ENCODE measurements around the gene RNF213. TPM values are rescaled to one million over a fixed set of nuclear protein-coding genes. Genes with fewer than 3 reads are reported as not detected.
"Not testable (repeated sequence)": the region's sequence is repeated elsewhere in the genome, so short reads cannot be mapped to it uniquely, and the experiment has no call there.

The RNF213 gene
- total and polyA plus RNA-seq, 2 donors (not counting 1 experiment from before 2014, with no cell fraction given) = 36.8 to 245 TPM

DNA sequence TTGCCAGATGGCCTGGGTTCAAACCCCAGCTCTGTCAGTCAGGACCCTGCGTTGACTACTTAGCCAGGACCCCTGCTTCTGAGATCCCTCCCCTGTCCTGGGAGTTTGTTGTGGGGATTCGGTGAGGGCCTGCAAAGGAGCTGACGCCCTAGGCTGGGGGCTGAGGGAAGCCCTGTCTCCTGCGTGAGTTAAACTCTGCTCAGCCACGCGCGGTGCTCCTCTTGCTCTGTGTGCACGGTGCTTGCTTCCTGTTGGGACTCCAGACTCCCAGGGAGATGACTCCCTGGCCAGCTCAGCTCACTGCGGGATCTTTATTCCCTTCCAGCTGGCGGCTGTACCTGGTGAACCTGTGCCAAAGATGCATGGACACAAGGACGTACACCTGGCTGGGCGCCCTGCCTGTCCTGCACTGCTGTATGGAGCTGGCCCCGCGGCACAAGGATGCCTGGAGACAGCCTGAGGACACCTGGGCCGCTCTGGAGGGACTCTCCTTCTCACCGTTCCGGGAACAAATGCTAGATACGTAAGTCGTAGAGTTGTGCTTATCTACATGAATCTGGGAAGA is 37.4 kb downstream of the RNF213 start:
- DNase-seq (ENCODE audit: low read depth in 2 of 2) = no peak
- no peaks in the 10 kb centered on the region for H3K9me3 ChIP-seq (ENCODE audit: control insufficient read depth, insufficient read depth, low read depth, low read length)
- no peak overlapping the region for H3K4me3 ChIP-seq (replicated peaks in 1 of 4; ENCODE audit: control extremely low read depth in 1 of 4, insufficient read depth in 1 of 4, low read depth in 3 of 4, low read length in 4 of 4)
- H3K4me2 ChIP-seq (ENCODE audit: extremely low read depth, insufficient read depth, low read length) = no peak overlapping the region
- H3K9ac ChIP-seq (ENCODE audit: insufficient read depth, low read length) = no peak overlapping the region
- peaks cover 28% of the 10 kb centered on the region for H3K36me3 ChIP-seq (ENCODE audit: control insufficient read depth, insufficient read depth, low read length)
- H3K27ac ChIP-seq (ENCODE audit: insufficient read depth, low read length) = no peak overlapping the region
- H3K27me3 ChIP-seq (ENCODE audit: control insufficient read depth, insufficient read depth, low read length) = no peaks in the 10 kb centered on the region
- H2AFZ ChIP-seq (ENCODE audit: low read length) = no peak overlapping the region
- no peaks in the 10 kb centered on the region for H3K79me2 ChIP-seq (ENCODE audit: control insufficient read depth, insufficient read depth, low read length)
- no peak for TF ChIP-seq EZH2 (IDR thresholded peaks at IDR 0.05; ENCODE audit: low read length, missing control alignments)
- TF ChIP-seq, protein P1, sequence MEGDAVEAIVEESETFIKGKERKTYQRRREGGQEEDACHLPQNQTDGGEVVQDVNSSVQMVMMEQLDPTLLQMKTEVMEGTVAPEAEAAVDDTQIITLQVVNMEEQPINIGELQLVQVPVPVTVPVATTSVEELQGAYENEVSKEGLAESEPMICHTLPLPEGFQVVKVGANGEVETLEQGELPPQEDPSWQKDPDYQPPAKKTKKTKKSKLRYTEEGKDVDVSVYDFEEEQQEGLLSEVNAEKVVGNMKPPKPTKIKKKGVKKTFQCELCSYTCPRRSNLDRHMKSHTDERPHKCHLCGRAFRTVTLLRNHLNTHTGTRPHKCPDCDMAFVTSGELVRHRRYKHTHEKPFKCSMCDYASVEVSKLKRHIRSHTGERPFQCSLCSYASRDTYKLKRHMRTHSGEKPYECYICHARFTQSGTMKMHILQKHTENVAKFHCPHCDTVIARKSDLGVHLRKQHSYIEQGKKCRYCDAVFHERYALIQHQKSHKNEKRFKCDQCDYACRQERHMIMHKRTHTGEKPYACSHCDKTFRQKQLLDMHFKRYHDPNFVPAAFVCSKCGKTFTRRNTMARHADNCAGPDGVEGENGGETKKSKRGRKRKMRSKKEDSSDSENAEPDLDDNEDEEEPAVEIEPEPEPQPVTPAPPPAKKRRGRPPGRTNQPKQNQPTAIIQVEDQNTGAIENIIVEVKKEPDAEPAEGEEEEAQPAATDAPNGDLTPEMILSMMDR (conservative IDR thresholded peaks at IDR 0.05 in 1 of 2, IDR thresholded peaks at IDR 0.05 in 1 of 2; ENCODE audit: low read depth in 1 of 2, low read length in 2 of 2) = no peak
- no peaks in the 10 kb centered on the region for H3K4me1 ChIP-seq (ENCODE audit: control insufficient read depth, extremely low read depth, insufficient read depth, low read length)
- H4K20me1 ChIP-seq (ENCODE audit: control insufficient read depth, extremely low read depth, insufficient read depth, low read length) = no peaks in the 10 kb centered on the region

DNA sequence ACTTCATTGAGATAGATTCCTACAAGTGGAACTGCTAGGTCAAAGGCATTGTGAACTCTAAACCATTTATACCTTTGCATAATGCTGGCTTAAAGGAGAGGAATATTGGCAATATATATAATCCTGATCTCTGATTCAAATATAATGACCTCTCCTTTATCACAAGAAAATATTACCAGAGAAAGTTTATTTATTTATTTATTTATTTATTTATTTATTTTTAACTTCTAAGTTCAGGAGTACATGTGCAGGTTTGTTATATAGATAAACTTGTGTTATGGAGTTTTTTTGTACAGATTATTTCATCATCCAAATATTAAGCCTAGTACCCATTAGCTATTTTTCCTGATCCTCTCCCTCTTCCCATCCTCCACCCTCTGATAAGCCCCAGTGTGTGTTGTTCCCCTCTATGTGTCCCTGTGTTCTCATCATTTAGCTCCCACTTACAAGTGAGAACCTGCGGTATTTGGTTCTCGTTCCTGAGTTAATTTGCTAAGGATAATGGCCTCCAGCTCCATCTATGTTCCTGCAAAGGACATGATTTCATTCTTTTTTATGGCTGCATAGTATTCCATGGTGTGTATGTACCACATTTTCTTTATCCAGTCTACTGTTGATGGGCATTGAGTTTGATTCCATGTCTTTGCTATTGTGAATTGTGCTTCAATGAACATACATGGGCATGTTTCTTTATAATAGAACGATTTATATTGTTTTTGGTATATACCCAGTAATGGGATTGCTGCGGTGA is 38.9 kb downstream of the RNF213 start:
- DNase-seq (ENCODE audit: low read depth in 2 of 2); H3K27me3 ChIP-seq (ENCODE audit: control insufficient read depth, insufficient read depth, low read length); H3K4me3 ChIP-seq (replicated peaks in 1 of 4; ENCODE audit: control extremely low read depth in 1 of 4, insufficient read depth in 1 of 4, low read depth in 3 of 4, low read length in 4 of 4); H3K4me2 ChIP-seq (ENCODE audit: extremely low read depth, insufficient read depth, low read length); H4K20me1 ChIP-seq (ENCODE audit: control insufficient read depth, extremely low read depth, insufficient read depth, low read length); H2AFZ ChIP-seq (ENCODE audit: low read length); H3K9ac ChIP-seq (ENCODE audit: insufficient read depth, low read length); H3K9me3 ChIP-seq (ENCODE audit: control insufficient read depth, insufficient read depth, low read depth, low read length); H3K4me1 ChIP-seq (ENCODE audit: control insufficient read depth, extremely low read depth, insufficient read depth, low read length); H3K79me2 ChIP-seq (ENCODE audit: control insufficient read depth, insufficient read depth, low read length); H3K27ac ChIP-seq (ENCODE audit: insufficient read depth, low read length): not testable (repeated sequence)
- peaks cover 23% of the 10 kb centered on the region for H3K36me3 ChIP-seq (ENCODE audit: control insufficient read depth, insufficient read depth, low read length)

DNA sequence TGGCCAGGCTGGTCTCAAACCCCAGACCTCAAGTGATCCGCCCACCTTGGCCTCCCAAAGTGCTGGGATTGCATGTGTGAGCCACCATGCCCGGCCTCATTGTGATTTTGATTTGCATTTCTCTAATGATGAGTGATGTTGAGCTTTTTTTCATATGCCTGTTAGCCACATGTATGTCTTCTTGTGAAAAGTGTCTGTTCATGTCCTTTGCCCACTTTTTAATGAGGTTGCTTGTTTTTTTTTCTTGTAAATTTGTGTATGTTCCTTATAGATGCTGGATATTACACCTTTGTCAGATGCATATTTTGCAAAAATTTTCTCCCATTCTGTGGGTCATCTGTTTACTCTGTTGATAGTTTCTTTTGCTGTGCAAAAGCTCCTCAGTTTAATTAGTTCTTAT is 40.1 kb downstream of the RNF213 start:
- not testable (repeated sequence) for H3K27me3 ChIP-seq (ENCODE audit: control insufficient read depth, insufficient read depth, low read length); H3K4me2 ChIP-seq (ENCODE audit: extremely low read depth, insufficient read depth, low read length); DNase-seq (ENCODE audit: low read depth in 2 of 2); H3K4me1 ChIP-seq (ENCODE audit: control insufficient read depth, extremely low read depth, insufficient read depth, low read length); H2AFZ ChIP-seq (ENCODE audit: low read length); H3K9me3 ChIP-seq (ENCODE audit: control insufficient read depth, insufficient read depth, low read depth, low read length); H3K9ac ChIP-seq (ENCODE audit: insufficient read depth, low read length); H3K4me3 ChIP-seq (replicated peaks in 1 of 4; ENCODE audit: control extremely low read depth in 1 of 4, insufficient read depth in 1 of 4, low read depth in 3 of 4, low read length in 4 of 4); H3K27ac ChIP-seq (ENCODE audit: insufficient read depth, low read length); H3K79me2 ChIP-seq (ENCODE audit: control insufficient read depth, insufficient read depth, low read length); H4K20me1 ChIP-seq (ENCODE audit: control insufficient read depth, extremely low read depth, insufficient read depth, low read length)
- H3K36me3 ChIP-seq (ENCODE audit: control insufficient read depth, insufficient read depth, low read length) = peaks cover 15% of the 10 kb centered on the region

DNA sequence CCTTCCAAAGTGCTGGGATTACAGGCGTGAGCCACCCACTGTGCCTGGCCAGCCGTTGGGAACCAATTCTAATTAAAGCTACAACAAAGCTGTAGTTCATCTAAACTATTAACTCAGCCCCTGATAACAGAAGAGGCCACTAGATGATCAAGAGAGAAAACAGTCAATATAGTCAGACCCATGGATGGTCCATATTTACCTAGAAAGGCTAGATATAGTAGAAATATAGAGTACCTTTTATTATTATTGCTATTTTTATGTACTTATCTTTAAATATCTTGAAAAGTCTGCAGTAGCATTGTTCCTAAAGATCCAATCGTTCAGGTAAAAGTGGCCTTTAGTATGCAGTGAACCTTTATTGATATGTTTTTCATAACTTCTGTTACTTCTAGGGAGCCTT is 43.2 kb downstream of the RNF213 start:
- Histone ChIP-seq H3K9me3 (ENCODE audit: control insufficient read depth, insufficient read depth, low read depth, low read length) (no peaks in the 10 kb centered on the region), H3K27me3 (ENCODE audit: control insufficient read depth, insufficient read depth, low read length) (no peaks in the 10 kb centered on the region), H3K4me3 (replicated peaks in 1 of 4; ENCODE audit: control extremely low read depth in 1 of 4, insufficient read depth in 1 of 4, low read depth in 3 of 4, low read length in 4 of 4) (no peak overlapping the region), H3K27ac (ENCODE audit: insufficient read depth, low read length) (no peak overlapping the region), H4K20me1 (ENCODE audit: control insufficient read depth, extremely low read depth, insufficient read depth, low read length) (no peaks in the 10 kb centered on the region), H3K4me2 (ENCODE audit: extremely low read depth, insufficient read depth, low read length) (no peak overlapping the region), H2AFZ (ENCODE audit: low read length) (no peak overlapping the region), H3K9ac (ENCODE audit: insufficient read depth, low read length) (no peak overlapping the region), H3K36me3 (ENCODE audit: control insufficient read depth, insufficient read depth, low read length) (peaks cover 14% of the 10 kb centered on the region), H3K79me2 (ENCODE audit: control insufficient read depth, insufficient read depth, low read length) (no peaks in the 10 kb centered on the region), H3K4me1 (ENCODE audit: control insufficient read depth, extremely low read depth, insufficient read depth, low read length) (no peaks in the 10 kb centered on the region)
- DNase-seq (ENCODE audit: low read depth in 2 of 2) = no peak
- TF ChIP-seq, protein P1 (conservative IDR thresholded peaks at IDR 0.05 in 1 of 2, IDR thresholded peaks at IDR 0.05 in 1 of 2; ENCODE audit: low read depth in 1 of 2, low read length in 2 of 2) = no peak
- no peak for TF ChIP-seq EZH2 (IDR thresholded peaks at IDR 0.05; ENCODE audit: low read length, missing control alignments)

Data from fibroblast of lung (primary cell).